H9 (cell line): ENCODE results near the gene CRHBP. TPM values are rescaled to one million over a fixed set of nuclear protein-coding genes. Genes with fewer than 3 reads are reported as not detected.

ENCODE experiments used
- DNase-seq: peaks from one replicate; pipeline ENCODE4 v3.0.0-alpha.2; 2017
- H2AFZ ChIP-seq: one replicate; pipeline ENCODE4 v1.6.1; 2013; ENCODE audit warnings: mild to moderate bottlenecking, low read length, control low read depth, moderate library complexity
- H2AK5ac ChIP-seq: 2 replicates; pipeline ENCODE4 v1.6.1; 2013; ENCODE audit warnings: low read length, control low read depth, mixed read lengths; ENCODE audit not compliant: insufficient read length
- H2BK120ac ChIP-seq: one replicate; pipeline ENCODE4 v1.6.1; 2013; ENCODE audit warnings: low read depth, mild to moderate bottlenecking, low read length, control low read depth, inconsistent platforms; ENCODE audit not compliant: poor library complexity, severe bottlenecking
- H2BK12ac ChIP-seq: 2 replicates; pipeline ENCODE4 v1.6.1; 2013; ENCODE audit warnings: low read length, control low read depth, mixed read lengths, low read depth; ENCODE audit not compliant: insufficient read length
- H2BK15ac ChIP-seq: 2 replicates; pipeline ENCODE4 v1.6.1; 2013; ENCODE audit warnings: low read depth, low read length, control low read depth
- H2BK20ac ChIP-seq: one replicate; pipeline ENCODE4 v1.6.1; 2013; ENCODE audit warnings: low read depth, mild to moderate bottlenecking, low read length, control low read depth, inconsistent platforms; ENCODE audit not compliant: poor library complexity, severe bottlenecking
- H2BK5ac ChIP-seq: 2 replicates; pipeline ENCODE4 v1.6.1; 2013; ENCODE audit warnings: low read length, control low read depth, mixed read lengths; ENCODE audit not compliant: insufficient read length
- H3K14ac ChIP-seq: 2 replicates; pipeline ENCODE4 v1.6.1; 2013; ENCODE audit warnings: low read length, control low read depth; ENCODE audit not compliant: insufficient read depth
- H3K18ac ChIP-seq: 2 replicates; pipeline ENCODE4 v1.6.1; 2013; ENCODE audit warnings: low read depth, mild to moderate bottlenecking, mixed read lengths, low read length, control low read depth; ENCODE audit not compliant: insufficient read length
- H3K23ac ChIP-seq: 2 replicates; pipeline ENCODE4 v1.6.1; 2013; ENCODE audit warnings: low read length, control low read depth, mixed read lengths, low read depth; ENCODE audit not compliant: insufficient read length
- H3K23me2 ChIP-seq: 2 replicates; pipeline ENCODE4 v1.6.1; 2013; ENCODE audit warnings: low read depth, mild to moderate bottlenecking, mixed read lengths, low read length, control low read depth; ENCODE audit not compliant: insufficient read length, poor library complexity, severe bottlenecking
- H3K27ac ChIP-seq: 2 replicates; pipeline ENCODE4 v1.5.1; 2013; ENCODE audit warnings: low read length, control low read depth, mixed read lengths, low read depth; ENCODE audit not compliant: insufficient read length
- H3K27me3 ChIP-seq: 2 replicates; pipeline ENCODE4 v1.6.1; 2013; ENCODE audit warnings: low read length, control low read depth, inconsistent platforms; ENCODE audit not compliant: insufficient read depth
- H3K4ac ChIP-seq: 2 replicates; pipeline ENCODE4 v1.6.1; 2013; ENCODE audit warnings: low read depth, mild to moderate bottlenecking, control low read depth, inconsistent platforms, low read length, moderate library complexity
- H3K4me1 ChIP-seq: 2 replicates; pipeline ENCODE4 v1.6.1; 2013; ENCODE audit warnings: low read length, control low read depth, inconsistent platforms; ENCODE audit not compliant: insufficient read depth
- H3K4me2 ChIP-seq: 2 replicates; pipeline ENCODE4 v1.6.1; 2013; ENCODE audit warnings: low read length, control low read depth, mixed read lengths; ENCODE audit not compliant: insufficient read length, insufficient read depth
- H3K56ac ChIP-seq: 2 replicates; pipeline ENCODE4 v1.6.1; 2013; ENCODE audit warnings: low read depth, mild to moderate bottlenecking, mixed read lengths, low read length, control low read depth; ENCODE audit not compliant: insufficient read length
- H3K79me1 ChIP-seq: 2 replicates; pipeline ENCODE4 v1.6.1; 2013; ENCODE audit warnings: low read depth, mild to moderate bottlenecking, moderate library complexity, low read length, control low read depth, inconsistent platforms; ENCODE audit not compliant: insufficient read depth, poor library complexity, severe bottlenecking
- H3K79me2 ChIP-seq: 2 replicates; pipeline ENCODE4 v1.6.1; 2013; ENCODE audit warnings: low read length, control low read depth, inconsistent platforms; ENCODE audit not compliant: insufficient read depth
- H3K9ac ChIP-seq: 2 replicates; pipeline ENCODE4 v1.6.1; 2013; ENCODE audit warnings: low read length, control low read depth, mixed read lengths; ENCODE audit not compliant: insufficient read length; ENCODE audit errors: extremely low read depth
- H3K9me3 ChIP-seq: one replicate; pipeline ENCODE4 v1.6.1; 2013; ENCODE audit warnings: low read depth, low read length, inconsistent platforms; ENCODE audit not compliant: control insufficient read depth
- H3T11ph ChIP-seq: one replicate; pipeline ENCODE4 v1.6.1; 2013; ENCODE audit warnings: mild to moderate bottlenecking, low read length, control low read depth, inconsistent platforms
- H4K20me1 ChIP-seq: one replicate; pipeline ENCODE4 v1.6.1; 2013; ENCODE audit not compliant: control insufficient read depth, insufficient read length, insufficient read depth
- H4K5ac ChIP-seq: 2 replicates; pipeline ENCODE4 v1.6.1; 2013; ENCODE audit warnings: low read depth, mild to moderate bottlenecking, mixed read lengths, low read length, control low read depth; ENCODE audit not compliant: insufficient read length
- H4K8ac ChIP-seq: replicated peaks from 2 replicates; pipeline ENCODE4 v1.6.1; 2013; ENCODE audit warnings: low read length, control low read depth, mixed read lengths, low read depth; ENCODE audit not compliant: insufficient read length
- H4K91ac ChIP-seq: 2 replicates; pipeline ENCODE4 v1.6.1; 2013; ENCODE audit warnings: low read depth, mild to moderate bottlenecking, moderate library complexity, mixed read lengths, low read length, control low read depth; ENCODE audit not compliant: insufficient read length
- H3K27ac Mint-ChIP-seq, 3 experiments: 2 replicates in 2 of 3; 3 replicates in 1 of 3; pipeline ENCODE4 v1.8.0; 2020 to 2021; ENCODE audit warnings: mixed read lengths in 3 of 3, mild to moderate bottlenecking in 1 of 3, moderate library complexity in 1 of 3
- H3K27me3 Mint-ChIP-seq: 2 replicates; pipeline ENCODE4 v1.8.0; 2021; ENCODE audit warnings: low read depth, mild to moderate bottlenecking, moderate library complexity, mixed read lengths
- H3K36me3 Mint-ChIP-seq, 3 experiments: 2 replicates in 2 of 3; 3 replicates in 1 of 3; pipeline ENCODE4 v1.8.0; 2020 to 2021; ENCODE audit warnings: low read depth in 3 of 3, mixed read lengths in 3 of 3; ENCODE audit not compliant: insufficient read depth in 1 of 3
- H3K4me1 Mint-ChIP-seq, 2 experiments: 2 replicates each; pipeline ENCODE4 v1.8.0; 2020; ENCODE audit warnings: mixed read lengths in 2 of 2
- H3K4me3 Mint-ChIP-seq, 2 experiments: 2 replicates in 1 of 2; 3 replicates in 1 of 2; pipeline ENCODE4 v1.8.0; 2020 to 2021; ENCODE audit warnings: mild to moderate bottlenecking in 2 of 2, mixed read lengths in 2 of 2, moderate library complexity in 1 of 2
- H3K9me3 Mint-ChIP-seq, 2 experiments: 2 replicates in 1 of 2; 3 replicates in 1 of 2; pipeline ENCODE4 v1.8.0; 2020; ENCODE audit warnings: mild to moderate bottlenecking in 2 of 2, mixed read lengths in 2 of 2, moderate library complexity in 1 of 2
- WGBS: extraction: QIAGEN DNeasy Blood & Tissue Kit; methylation state at CpG from one replicate; pipeline ENCODE4 v1.1.7; 2013; ENCODE audit warnings: missing lambda C conversion rate, low lambda C conversion rate, mixed read lengths; ENCODE audit not compliant: insufficient read length; ENCODE audit errors: extremely low coverage; 5-methylcytosine and 5-hydroxymethylcytosine counted together
- total RNA-seq: library from RNA; stranded (reverse); gene quantifications from 2 replicates; pipeline ENCODE4 v1.2.1, GENCODE V29; 2021
- TF ChIP-seq, protein P1 (sequence below): fragments of 200-600 bp; sonication (generic); conservative IDR thresholded peaks from 3 replicates; pipeline ENCODE4 v1.8.0; 2021; ENCODE audit warnings: antibody characterized with exemption, mild to moderate bottlenecking

Gene CRHBP
- total RNA-seq, 1 experiment from 2014 or later: not detected

DNA sequence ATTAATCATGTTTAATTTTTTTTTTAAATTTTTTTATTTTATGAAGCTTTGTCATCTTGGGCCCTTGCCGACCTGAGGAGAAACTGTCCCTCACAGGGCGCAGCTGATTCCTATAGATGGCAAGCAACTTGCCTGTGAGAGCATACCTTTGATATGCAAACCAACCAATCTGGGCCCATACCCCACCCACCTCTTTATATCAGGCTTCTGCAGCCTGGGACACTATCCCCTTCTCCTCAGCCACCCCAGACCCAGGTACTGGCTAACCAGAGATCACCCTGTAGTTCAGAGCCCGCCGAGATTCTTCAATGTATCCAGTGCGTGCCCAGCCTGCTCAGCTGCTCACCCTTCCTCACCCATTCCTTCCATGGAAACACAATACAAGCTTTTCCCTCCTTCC, 58.7 kb downstream of the CRHBP start:
- H4K20me1 ChIP-seq: no peaks in the 10 kb centered on the region
- no peak overlapping the region for H3K14ac ChIP-seq
- no peak overlapping the region for H3K18ac ChIP-seq
- TF ChIP-seq, protein P1, sequence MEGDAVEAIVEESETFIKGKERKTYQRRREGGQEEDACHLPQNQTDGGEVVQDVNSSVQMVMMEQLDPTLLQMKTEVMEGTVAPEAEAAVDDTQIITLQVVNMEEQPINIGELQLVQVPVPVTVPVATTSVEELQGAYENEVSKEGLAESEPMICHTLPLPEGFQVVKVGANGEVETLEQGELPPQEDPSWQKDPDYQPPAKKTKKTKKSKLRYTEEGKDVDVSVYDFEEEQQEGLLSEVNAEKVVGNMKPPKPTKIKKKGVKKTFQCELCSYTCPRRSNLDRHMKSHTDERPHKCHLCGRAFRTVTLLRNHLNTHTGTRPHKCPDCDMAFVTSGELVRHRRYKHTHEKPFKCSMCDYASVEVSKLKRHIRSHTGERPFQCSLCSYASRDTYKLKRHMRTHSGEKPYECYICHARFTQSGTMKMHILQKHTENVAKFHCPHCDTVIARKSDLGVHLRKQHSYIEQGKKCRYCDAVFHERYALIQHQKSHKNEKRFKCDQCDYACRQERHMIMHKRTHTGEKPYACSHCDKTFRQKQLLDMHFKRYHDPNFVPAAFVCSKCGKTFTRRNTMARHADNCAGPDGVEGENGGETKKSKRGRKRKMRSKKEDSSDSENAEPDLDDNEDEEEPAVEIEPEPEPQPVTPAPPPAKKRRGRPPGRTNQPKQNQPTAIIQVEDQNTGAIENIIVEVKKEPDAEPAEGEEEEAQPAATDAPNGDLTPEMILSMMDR: no peak
- H3K23me2 ChIP-seq: no peaks in the 10 kb centered on the region
- H3K79me2 ChIP-seq: no peaks in the 10 kb centered on the region
- no peak overlapping the region for H2BK20ac ChIP-seq
- Mint-ChIP-seq H3K9me3 (peaks cover 0 to 6% of the 10 kb centered on the region in 2 experiments; a peak in 1 of 5 replicates), H3K4me1 (peaks cover 6% of the 10 kb centered on the region in 2 experiments), H3K36me3 (no peaks in the 10 kb centered on the region), H3K27me3 (peaks cover 3% of the 10 kb centered on the region; the same call in 1 of the 2 replicates), H3K27ac (no peak overlapping the region; a peak in 1 of 7 replicates), H3K4me3 (no peak overlapping the region)
- H3K79me1 ChIP-seq: no peaks in the 10 kb centered on the region
- no peak overlapping the region for H3K4me2 ChIP-seq
- H2BK15ac ChIP-seq: no peak overlapping the region
- H2AFZ ChIP-seq: no peak overlapping the region
- no peak overlapping the region for H3K27ac ChIP-seq
- no peaks in the 10 kb centered on the region for H3K27me3 ChIP-seq
- no peak overlapping the region for H4K91ac ChIP-seq
- H3T11ph ChIP-seq: no peak overlapping the region
- H3K56ac ChIP-seq: no peak overlapping the region
- no peak overlapping the region for H3K9ac ChIP-seq
- no peaks in the 10 kb centered on the region for H3K9me3 ChIP-seq
- H3K23ac ChIP-seq: no peak overlapping the region
- H4K8ac ChIP-seq: no peak overlapping the region
- H4K5ac ChIP-seq: no peak overlapping the region
- H3K4ac ChIP-seq: no peak overlapping the region
- H2AK5ac ChIP-seq: no peak overlapping the region
- no peak overlapping the region for H2BK12ac ChIP-seq
- no peak overlapping the region for H2BK120ac ChIP-seq
- no peaks in the 10 kb centered on the region for H3K4me1 ChIP-seq
- DNase-seq: peak; percentile 49
- H2BK5ac ChIP-seq: no peak overlapping the region
- no CpG with 5 or more reads among the region's 5 CpGs for WGBS
